K562 (cell line): Measurements from ENCODE around the gene HECW1. TPM values are rescaled to one million over a fixed set of nuclear protein-coding genes. Genes with fewer than 3 reads are reported as not detected.

ENCODE experiments used
- ATAC-seq: fragments of 200-7000 bp; cut with Tn5 transposase; 3 replicates; pipeline ENCODE4 v1.9.1; 2020; ENCODE audit warnings: moderate library complexity
- BruUV-seq: library from RNA; stranded (reverse); fragments of 400-500 nt; replicated peaks from 2 replicates; lab custom pipeline; 2021; lab: Mats Ljungman, UMichigan
- CTCF ChIA-PET: fragments of 300-600 bp; formaldehyde crosslinking; extraction: SDS; loops from one replicate; lab custom pipeline; 2021; ENCODE audit warnings: low intra/inter-chr PET ratio; lab: Yijun Ruan, JAX
- POLR2A ChIA-PET: fragments of 300-600, 350-650 bp; sonication (Branson Sonifier 250); formaldehyde crosslinking; extraction: SDS; loops from one replicate; lab custom pipeline; 2021; ENCODE audit warnings: antibody characterized with exemption, inconsistent platforms; lab: Yijun Ruan, JAX
- DNase-seq, 4 experiments: peaks; one replicate each; pipeline versions ENCODE4 v3.0.0 to v3.0.0-alpha.2; 2011 to 2018; ENCODE audit warnings: low spot score in 3 of 4, mixed read lengths in 3 of 4; ENCODE audit errors: extremely low read depth in 1 of 4
- FAIRE-seq: peaks from 2 replicates; lab custom pipeline; 2011; peaks lifted over from hg19 to GRCh38; lab: Jason Lieb, UNC
- H2AFZ ChIP-seq: 2 replicates; pipeline ENCODE4 v1.6.0; 2011; ENCODE audit warnings: low read depth, low read length, control low read depth, inconsistent platforms
- H3K27ac ChIP-seq: fragments of 200-600 bp; 3 replicates; pipeline ENCODE4 v1.8.0; 2011; ENCODE audit warnings: low read depth, mild to moderate bottlenecking, control low read depth, inconsistent platforms, low read length, moderate library complexity, mixed read lengths; ENCODE audit errors: extremely low read depth
- H3K27me3 ChIP-seq, 2 experiments: fragments of 300-600 bp in 1 of 2; 2 replicates in 1 of 2; 3 replicates in 1 of 2; pipeline versions ENCODE4 v1.6.0 to v1.8.0; 2011; ENCODE audit warnings: inconsistent platforms in 2 of 2, low read length in 2 of 2, mild to moderate bottlenecking in 1 of 2, mixed read lengths in 1 of 2, moderate library complexity in 1 of 2; ENCODE audit not compliant: control insufficient read depth in 2 of 2, insufficient read depth in 2 of 2
- H3K36me3 ChIP-seq: fragments of 300-600 bp; 3 replicates; pipeline ENCODE4 v1.8.0; 2011; ENCODE audit warnings: mild to moderate bottlenecking, low read length, inconsistent platforms; ENCODE audit not compliant: control insufficient read depth, insufficient read depth
- H3K4me1 ChIP-seq, 2 experiments: fragments of 200-600 bp in 1 of 2; replicated peaks in 1 of 2; 2 replicates in 1 of 2; 3 replicates in 1 of 2; pipeline versions ENCODE4 v1.5.1 to v1.8.0; 2011; ENCODE audit warnings: inconsistent platforms in 2 of 2, low read length in 2 of 2, mild to moderate bottlenecking in 1 of 2, mixed read lengths in 1 of 2, moderate library complexity in 1 of 2; ENCODE audit not compliant: control insufficient read depth in 2 of 2, insufficient read depth in 2 of 2
- H3K4me2 ChIP-seq: 2 replicates; pipeline ENCODE4 v1.6.1; 2011; ENCODE audit warnings: low read length, control low read depth, inconsistent platforms, mixed read lengths; ENCODE audit not compliant: insufficient read depth
- H3K4me3 ChIP-seq: fragments of 200-600 bp; sonication (generic), shearing (Covaris generic); 2 replicates; pipeline ENCODE4 v1.5.1; 2016; ENCODE audit warnings: control low read depth, inconsistent platforms
- H3K79me2 ChIP-seq: fragments of 200-600 bp; 3 replicates; pipeline ENCODE4 v1.8.0; 2011; ENCODE audit warnings: low read length, inconsistent platforms; ENCODE audit not compliant: control insufficient read depth, insufficient read depth
- H3K9ac ChIP-seq, 2 experiments: 2 replicates each; pipeline versions ENCODE4 v1.6.0 to v1.6.1; 2011; ENCODE audit warnings: low read depth in 2 of 2, low read length in 2 of 2, control low read depth in 1 of 2, inconsistent platforms in 1 of 2, mild to moderate bottlenecking in 1 of 2, mixed read lengths in 1 of 2; ENCODE audit not compliant: insufficient read depth in 1 of 2
- H3K9me1 ChIP-seq: one replicate; pipeline ENCODE4 v1.6.0; 2011; ENCODE audit warnings: inconsistent platforms, mild to moderate bottlenecking, low read length, moderate library complexity; ENCODE audit not compliant: control insufficient read depth, insufficient read depth
- H3K9me3 ChIP-seq: replicated peaks from 2 replicates; pipeline ENCODE4 v1.5.1; 2011; ENCODE audit warnings: low read depth, low read length, inconsistent platforms; ENCODE audit not compliant: control insufficient read depth, insufficient read depth
- H4K20me1 ChIP-seq: replicated peaks from 2 replicates; pipeline ENCODE4 v1.6.1; 2011; ENCODE audit warnings: low read length, inconsistent platforms, mixed read lengths; ENCODE audit not compliant: control insufficient read depth, insufficient read depth
- BCOR ChIP-seq: fragments of 450-650 bp; IDR thresholded peaks from 2 replicates; pipeline ENCODE4 v1.6.1; 2016
- ELF1 ChIP-seq: fragments of 200-800 bp; sonication (Bioruptor generic); IDR thresholded peaks from 2 replicates; pipeline ENCODE4 v1.6.1; 2016; ENCODE audit warnings: missing genetic modification characterization, missing compliant biosample characterization
- ESRRB ChIP-seq: fragments of 250-450 bp; sonication (Bioruptor Pico); IDR thresholded peaks from 2 replicates; pipeline ENCODE4 v1.5.0; 2020; ENCODE audit warnings: mild to moderate bottlenecking, moderate library complexity, borderline replicate concordance
- KDM1A ChIP-seq, 2 experiments: fragments of 450-650 bp; IDR thresholded peaks; 2 replicates each; pipeline ENCODE4 v1.6.1; 2016; ENCODE audit warnings: mild to moderate bottlenecking in 2 of 2
- NFIC ChIP-seq: fragments of 450-650 bp; IDR thresholded peaks from 2 replicates; pipeline ENCODE4 v1.6.1; 2017; ENCODE audit warnings: mild to moderate bottlenecking, inconsistent platforms
- RBM25 ChIP-seq: fragments of 200-400 bp; formaldehyde crosslinking; IDR thresholded peaks from 2 replicates; pipeline ENCODE4 v1.6.1; 2018; ENCODE audit warnings: low read length, low read depth, moderate library complexity; ENCODE audit not compliant: severe bottlenecking
- RFX7 ChIP-seq: fragments of 250-450 bp; sonication (Bioruptor Pico); IDR thresholded peaks from 2 replicates; pipeline ENCODE4 v1.5.1; 2021; ENCODE audit warnings: mild to moderate bottlenecking
- RNF2 ChIP-seq: sonication (generic); IDR thresholded peaks from 2 replicates; pipeline ENCODE4 v1.6.1; 2016
- TRIM24 ChIP-seq, 2 experiments: fragments of 450-650 bp; IDR thresholded peaks; 2 replicates each; pipeline ENCODE4 v1.6.1; 2016
- WGBS: fragments of 100-300 bp; shearing (Covaris generic); methylation state at CpG from one replicate; pipeline ENCODE4 v1.1.6; 2016; ENCODE audit warnings: low coverage, mixed read lengths; ENCODE audit not compliant: insufficient coverage; ENCODE audit errors: missing lambda C conversion rate; 5-methylcytosine and 5-hydroxymethylcytosine counted together
- in situ Hi-C: fragments of 300-500 bp; cut with MboI; formaldehyde crosslinking; loops from 4 replicates; pipeline ENCODE4 v1.15.0; 2018; ENCODE audit warnings: inconsistent platforms, mixed read lengths
- intact Hi-C: fragments of 100-400 bp; cut with micrococcal nuclease; formaldehyde crosslinking; loops from 2 replicates; pipeline ENCODE4 v1.14.2; 2022
- polyA plus RNA-seq, 8 experiments: library from polyadenylated mRNA; depleted of rRNA in 4 of 8; stranded (reverse) in 5 of 8; unstranded in 3 of 8; fragments of >200 nt; fragmentation: Nextera tagmentation in 2 of 8; fragmentation: Illumina TruSeq in 1 of 8; extraction: Ambion mirVana in 2 of 8; extraction: Trizol in 1 of 8; gene quantifications; 2 replicates each; pipeline versions ENCODE4 v1.2.1 to v1.2.3, GENCODE V29; 2011 to 2014; ENCODE audit warnings: inconsistent platforms in 1 of 8, missing spikeins in 1 of 8
- total RNA-seq, 7 experiments: library from RNA; depleted of rRNA in 6 of 7; stranded (reverse); fragments of >200 nt in 6 of 7; fragmentation: Illumina TruSeq in 2 of 7; extraction: Trizol in 2 of 7; gene quantifications; 2 replicates each; pipeline versions ENCODE4 v1.2.1 to v1.2.3, GENCODE V29; 2011 to 2021; ENCODE audit warnings: low replicate concordance in 1 of 7
- TF ChIP-seq, protein P1 (sequence below): fragments of 250-450 bp; sonication (Bioruptor Pico); IDR thresholded peaks from 2 replicates; pipeline ENCODE4 v1.4.0; 2020; ENCODE audit warnings: mild to moderate bottlenecking
- TF ChIP-seq, protein P2 (sequence below): fragments of 250-450 bp; sonication (Bioruptor Pico); IDR thresholded peaks from 2 replicates; pipeline ENCODE4 v1.6.1; 2021; ENCODE audit warnings: mild to moderate bottlenecking

The HECW1 gene
- total and polyA plus RNA-seq, 9 of the 15 experiments (the other 6 are each of a cell fraction or from before 2014, with no cell fraction given), result 0.07 to 0.31 (median 0.13) TPM; not detected in 4

DNA sequence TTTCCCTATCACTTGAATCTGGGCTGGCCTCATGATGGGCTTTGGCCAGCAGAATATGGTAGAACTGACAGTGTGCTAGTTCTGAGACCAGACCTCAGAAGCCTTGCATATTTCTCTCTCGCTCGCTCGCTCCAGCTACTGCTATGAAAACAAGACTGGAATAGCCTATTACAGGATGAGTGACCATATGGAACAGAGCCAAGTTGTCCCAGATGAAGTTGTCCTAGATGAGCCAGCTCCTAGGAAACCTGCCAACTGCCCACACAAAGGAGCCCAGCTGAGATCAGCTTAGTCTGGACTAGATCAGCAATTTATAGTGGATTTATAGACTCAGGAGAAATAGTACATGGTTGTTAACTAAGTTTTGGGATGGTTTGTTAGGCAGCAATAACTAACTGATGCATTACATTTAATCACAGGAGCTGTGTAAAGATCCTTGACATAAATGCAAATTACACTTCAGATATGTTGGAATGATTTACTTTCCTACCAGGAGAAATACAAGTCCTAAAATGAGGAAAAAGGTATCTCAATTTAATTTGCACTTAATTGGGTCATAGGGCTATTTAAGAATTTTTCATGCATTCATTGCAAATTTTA lies 6.8 kb upstream of the HECW1 start:
- CTCF ChIA-PET, result no interaction called here
- Histone ChIP-seq H3K27me3 (no peaks in the 10 kb centered on the region), H3K9me3 (no peaks in the 10 kb centered on the region), H3K79me2 (no peaks in the 10 kb centered on the region), H3K9me1 (no peaks in the 10 kb centered on the region), H3K4me1 (peaks cover 6 to 11% of the 10 kb centered on the region in 2 experiments; a peak in 2 of 5 replicates), H3K27ac (no peak overlapping the region), H2AFZ (no peak overlapping the region), H4K20me1 (no peaks in the 10 kb centered on the region), H3K4me3 (no peak overlapping the region), H3K9ac (no peak overlapping the region), H3K4me2 (no peak overlapping the region; the same call in 1 of the 2 replicates), H3K36me3 (no peaks in the 10 kb centered on the region; the same call in 2 of the 3 replicates)
- POLR2A ChIA-PET, result interaction anchor here (1.4 kb wide), 1 partner anchor 173 kb away, joined by 5 read pairs; no protein-coding TSS in a partner anchor
- no peak for FAIRE-seq
- no TSS peak for BruUV-seq
- ATAC-seq, result no peak
- DNase-seq, result no peak
- TF ChIP-seq, protein P1, sequence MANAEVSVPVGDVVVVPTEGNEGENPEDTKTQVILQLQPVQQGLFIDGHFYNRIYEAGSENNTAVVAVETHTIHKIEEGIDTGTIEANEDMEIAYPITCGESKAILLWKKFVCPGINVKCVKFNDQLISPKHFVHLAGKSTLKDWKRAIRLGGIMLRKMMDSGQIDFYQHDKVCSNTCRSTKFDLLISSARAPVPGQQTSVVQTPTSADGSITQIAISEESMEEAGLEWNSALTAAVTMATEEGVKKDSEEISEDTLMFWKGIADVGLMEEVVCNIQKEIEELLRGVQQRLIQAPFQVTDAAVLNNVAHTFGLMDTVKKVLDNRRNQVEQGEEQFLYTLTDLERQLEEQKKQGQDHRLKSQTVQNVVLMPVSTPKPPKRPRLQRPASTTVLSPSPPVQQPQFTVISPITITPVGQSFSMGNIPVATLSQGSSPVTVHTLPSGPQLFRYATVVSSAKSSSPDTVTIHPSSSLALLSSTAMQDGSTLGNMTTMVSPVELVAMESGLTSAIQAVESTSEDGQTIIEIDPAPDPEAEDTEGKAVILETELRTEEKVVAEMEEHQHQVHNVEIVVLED (CRISPR knock-in tag), result no peak
- TF ChIP-seq NFIC, result peak; percentile 61
- no peak for TF ChIP-seq RFX7 (CRISPR knock-in tag)
- TF ChIP-seq, protein P2, sequence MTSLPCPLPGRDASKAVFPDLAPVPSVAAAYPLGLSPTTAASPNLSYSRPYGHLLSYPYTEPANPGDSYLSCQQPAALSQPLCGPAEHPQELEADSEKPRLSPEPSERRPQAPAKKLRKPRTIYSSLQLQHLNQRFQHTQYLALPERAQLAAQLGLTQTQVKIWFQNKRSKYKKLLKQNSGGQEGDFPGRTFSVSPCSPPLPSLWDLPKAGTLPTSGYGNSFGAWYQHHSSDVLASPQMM, result no peak
- TF ChIP-seq ESRRB (CRISPR knock-in tag), result no peak
- TF ChIP-seq RBM25, result peak; percentile 73
- TF ChIP-seq KDM1A (IDR thresholded peaks at IDR 0.05), result peak in 1 of 2 experiments; percentile 2; a peak in 1 of 4 replicates
- TF ChIP-seq RNF2, result no peak
- no peak for TF ChIP-seq ELF1
- no peak for TF ChIP-seq TRIM24 (IDR thresholded peaks at IDR 0.05)
- peak; percentile 49; the same call in 1 of the 2 replicates for TF ChIP-seq BCOR
- in situ Hi-C loops (loop anchor here (10.0 kb wide), 1 partner anchor 161 kb away; no protein-coding TSS in a partner anchor), intact Hi-C loops (loop anchor here (2.0 kb wide), 1 partner anchor 33 kb away; no protein-coding TSS in a partner anchor)
- 88% methylated on average over 3 of the region's 3 CpGs for WGBS
